NCI-H69 (cell line): ENCODE data around the gene NPM1.
"Not testable (repeated sequence)": the region's sequence is repeated elsewhere in the genome, so short reads cannot be mapped to it uniquely, and the experiment has no call there.

Experiments used
- DNase-seq: peaks from one replicate; lab custom pipeline; 2025; lab: John Stamatoyannopoulos, UW

Gene NPM1

GRCh38 chr5:171413153-171413910, 25.7 kb downstream of the NPM1 start:
- DNase-seq: peak; percentile 15

- not testable (repeated sequence) for DNase-seq
Observed at GRCh38 chr5:171413993-171414392, 26.3 kb downstream of the NPM1 start.

GRCh38 chr5:171415115-171415730, 27.6 kb downstream of the NPM1 start:
- peak; percentile 26 for DNase-seq

- peak; percentile 18 for DNase-seq
Observed at GRCh38 chr5:171416160-171417049, 28.8 kb downstream of the NPM1 start.

- DNase-seq: peak; percentile 89
Observed at GRCh38 chr5:171418316-171418981, 30.8 kb downstream of the NPM1 start.

GRCh38 chr5:171418982-171419687, 31.5 kb downstream of the NPM1 start, which contains the start of gene FGF18:
Gene FGF18, plus strand, starts transcription at chr5:171419647. Its CDS starts 553 bp downstream, at chr5:171420200.
- peak; percentile 94 for DNase-seq

GRCh38 chr5:171419688-171420430, 32.2 kb downstream of the NPM1 start:
- peak; percentile 78 for DNase-seq

- DNase-seq: peak; percentile 69
Observed at GRCh38 chr5:171420431-171421241, 33.0 kb downstream of the NPM1 start.

GRCh38 chr5:171421331-171422262, 33.9 kb downstream of the NPM1 start:
- peak; percentile 75 for DNase-seq

GRCh38 chr5:171422495-171422894, 34.8 kb downstream of the NPM1 start:
- DNase-seq: no peak

- no peak for DNase-seq
Observed at GRCh38 chr5:171422902-171423663, 35.4 kb downstream of the NPM1 start.

GRCh38 chr5:171424726-171425125, 37.1 kb downstream of the NPM1 start:
- no peak for DNase-seq

- no peak for DNase-seq
Observed at GRCh38 chr5:171425596-171426244, 38.1 kb downstream of the NPM1 start.

- no peak for DNase-seq
Observed at GRCh38 chr5:171426266-171426665, 38.6 kb downstream of the NPM1 start.

- DNase-seq: no peak
Observed at GRCh38 chr5:171426680-171427079, 39.0 kb downstream of the NPM1 start.

- DNase-seq: peak; percentile 14
Observed at GRCh38 chr5:171427318-171428167, 39.9 kb downstream of the NPM1 start.
